HCT116 (cell line): ENCODE measurements around the gene FEM1B. TPM values are rescaled to one million over a fixed set of nuclear protein-coding genes. Genes with fewer than 3 reads are reported as not detected.

Source experiments
- ATAC-seq: fragments of 200-7000 bp; cut with Tn5 transposase; 2 replicates; pipeline ENCODE4 v1.9.1; 2020; ENCODE audit warnings: mild to moderate bottlenecking, moderate library complexity
- BruUV-seq: library from RNA; stranded (reverse); fragments of 400-500 nt; replicated peaks from 2 replicates; lab custom pipeline; 2021; lab: Mats Ljungman, UMichigan
- CTCF ChIA-PET: fragments of 300-600 bp; sonication (Branson Sonifier 250); formaldehyde crosslinking; loops from one replicate; lab custom pipeline; 2021; ENCODE audit warnings: antibody characterized with exemption; lab: Charles Lee
- POLR2A ChIA-PET: fragments of 300-600, 350-600 bp; sonication (Branson Sonifier 250); formaldehyde crosslinking; loops from one replicate; lab custom pipeline; 2021; ENCODE audit warnings: antibody characterized with exemption; lab: Charles Lee
- RAD21 ChIA-PET, 2 experiments: fragments of 300-600 bp; sonication (Branson Sonifier 250); formaldehyde crosslinking; loops; one replicate each; lab custom pipeline; 2023; ENCODE audit warnings: low total read pairs in 2 of 2; ENCODE audit not compliant: uncharacterized antibody in 2 of 2, unreplicated experiment in 2 of 2, low non-redundant PET in 1 of 2; lab: Charles Lee
- DNase-seq: peaks from one replicate; pipeline ENCODE4 v3.0.0-alpha.2; 2010; ENCODE audit warnings: low read depth, low spot score
- H2AFZ ChIP-seq: fragments of 200-600 bp; shearing (Covaris generic), sonication (generic); 2 replicates; pipeline ENCODE4 v1.6.1; 2017; ENCODE audit warnings: low read depth, mixed run types, mixed read lengths, antibody characterized with exemption, low read length; ENCODE audit not compliant: poor library complexity, severe bottlenecking
- H3K27ac ChIP-seq: 2 replicates; pipeline ENCODE4 v1.5.1; 2012; ENCODE audit warnings: low read depth, low read length
- H3K27me3 ChIP-seq: fragments of 200-600 bp; sonication (generic); 2 replicates; pipeline ENCODE4 v1.6.1; 2016; ENCODE audit warnings: mixed run types, low read length, mixed read lengths; ENCODE audit not compliant: insufficient read depth
- H3K36me3 ChIP-seq, 2 experiments: fragments of 200-500 bp in 1 of 2; fragments of 200-600 bp in 1 of 2; sonication (Bioruptor generic) in 1 of 2; sonication (generic) in 1 of 2; 2 replicates each; pipeline versions ENCODE4 v1.5.1 to v1.6.1; 2014 to 2016; ENCODE audit warnings: low read length in 2 of 2, inconsistent platforms in 1 of 2, mixed read lengths in 1 of 2, mixed run types in 1 of 2; ENCODE audit not compliant: insufficient read depth in 2 of 2, control insufficient read depth in 1 of 2
- H3K4me1 ChIP-seq, 2 experiments: fragments of 200-600 bp in 1 of 2; sonication (generic) in 1 of 2; 2 replicates each; pipeline versions ENCODE4 v1.5.1 to v1.6.1; 2012 to 2017; ENCODE audit warnings: low read length in 2 of 2, inconsistent platforms in 1 of 2, mild to moderate bottlenecking in 1 of 2, mixed read lengths in 1 of 2, mixed run types in 1 of 2, moderate library complexity in 1 of 2; ENCODE audit not compliant: insufficient read depth in 2 of 2, control insufficient read depth in 1 of 2
- H3K4me2 ChIP-seq: fragments of 200-600 bp; sonication (generic); 2 replicates; pipeline ENCODE4 v1.6.1; 2017; ENCODE audit warnings: mixed run types, low read length, mixed read lengths
- H3K4me3 ChIP-seq, 2 experiments: fragments of 200-600 bp in 1 of 2; sonication (generic) in 1 of 2; replicated peaks in 1 of 2; 2 replicates each; pipeline ENCODE4 v1.5.1; 2011 to 2016; ENCODE audit warnings: low read length in 2 of 2, control low read depth in 1 of 2, low read depth in 1 of 2, mild to moderate bottlenecking in 1 of 2, mixed read lengths in 1 of 2, mixed run types in 1 of 2
- H3K79me2 ChIP-seq: fragments of 200-600 bp; sonication (generic); 2 replicates; pipeline ENCODE4 v1.6.1; 2017; ENCODE audit warnings: mild to moderate bottlenecking, mixed run types, low read length, moderate library complexity, mixed read lengths; ENCODE audit not compliant: insufficient read depth
- H3K9ac ChIP-seq: fragments of 200-600 bp; sonication (generic); 2 replicates; pipeline ENCODE4 v1.6.1; 2016; ENCODE audit warnings: low read length, mixed read lengths
- H3K9me2 ChIP-seq: fragments of 200-600 bp; sonication (generic), shearing (Covaris generic); 2 replicates; pipeline ENCODE4 v1.6.1; 2017; ENCODE audit warnings: mixed run types, mild to moderate bottlenecking, moderate library complexity; ENCODE audit not compliant: insufficient read depth
- H3K9me3 ChIP-seq, 2 experiments: fragments of 200-500 bp in 1 of 2; fragments of 200-600 bp in 1 of 2; sonication (Bioruptor generic) in 1 of 2; sonication (generic) in 1 of 2; 2 replicates each; pipeline ENCODE4 v1.6.1; 2014 to 2017; ENCODE audit warnings: low read length in 2 of 2, mixed read lengths in 2 of 2, inconsistent platforms in 1 of 2, low read depth in 1 of 2, mild to moderate bottlenecking in 1 of 2, mixed run types in 1 of 2, moderate library complexity in 1 of 2; ENCODE audit not compliant: control insufficient read depth in 1 of 2, insufficient read depth in 1 of 2
- H4K20me1 ChIP-seq: fragments of 200-600 bp; sonication (generic), shearing (Covaris generic); 2 replicates; pipeline ENCODE4 v1.6.1; 2017; ENCODE audit warnings: mixed run types, mild to moderate bottlenecking, moderate library complexity; ENCODE audit not compliant: insufficient read depth
- CEBPB ChIP-seq: IDR thresholded peaks from 2 replicates; pipeline ENCODE4 v1.6.1; 2012; ENCODE audit warnings: low read depth
- EGR1 ChIP-seq: IDR thresholded peaks from 2 replicates; pipeline ENCODE4 v1.6.1; 2012; ENCODE audit warnings: low read depth
- ELF1 ChIP-seq: IDR thresholded peaks from 2 replicates; pipeline ENCODE4 v1.6.1; 2012; ENCODE audit warnings: low read depth, borderline replicate concordance
- EZH2phosphoT487 ChIP-seq: fragments of 200-600 bp; IDR thresholded peaks from 2 replicates; pipeline ENCODE4 v1.6.1; 2018; ENCODE audit warnings: antibody characterized with exemption, borderline replicate concordance
- RAD21 ChIP-seq: IDR thresholded peaks from 2 replicates; pipeline ENCODE4 v1.6.1; 2012; ENCODE audit warnings: low read depth, mild to moderate bottlenecking
- SIN3A ChIP-seq: IDR thresholded peaks from 2 replicates; pipeline ENCODE4 v1.6.1; 2012; ENCODE audit warnings: low read depth
- SP1 ChIP-seq: IDR thresholded peaks from 2 replicates; pipeline ENCODE4 v1.6.1; 2012; ENCODE audit warnings: low read depth
- YY1 ChIP-seq: IDR thresholded peaks from 2 replicates; pipeline ENCODE4 v1.6.1; 2011; ENCODE audit warnings: low read length, low read depth, moderate library complexity, mild to moderate bottlenecking; ENCODE audit not compliant: insufficient replicate concordance; ENCODE audit errors: extremely low read depth
- ZNF274 ChIP-seq: fragments of 200-500 bp; sonication (Bioruptor generic); IDR thresholded peaks from 2 replicates; pipeline ENCODE4 v1.6.1; 2014; ENCODE audit warnings: mild to moderate bottlenecking, low read depth, low read length, inconsistent platforms
- intact Hi-C: fragments of 100-400 bp; cut with micrococcal nuclease; formaldehyde crosslinking; loops from 2 replicates; pipeline ENCODE4 v1.10.0; 2022
- total RNA-seq: library from RNA; stranded (reverse); gene quantifications from one replicate; pipeline ENCODE4 v1.2.1, GENCODE V29; 2021; ENCODE audit not compliant: unreplicated experiment
- TF ChIP-seq, protein P1 (sequence below): IDR thresholded peaks from 2 replicates; pipeline ENCODE4 v1.6.1; 2012; ENCODE audit warnings: low read depth
- TF ChIP-seq, protein P2 (sequence below), 3 experiments: fragments of 200-600 bp in 1 of 3; sonication (generic) in 1 of 3; IDR thresholded peaks in 2 of 3; conservative IDR thresholded peaks in 1 of 3; 2 replicates each; pipeline ENCODE4 v1.5.1; 2012 to 2017; ENCODE audit warnings: low read depth in 2 of 3, low read length in 2 of 3, antibody characterized with exemption in 1 of 3, borderline replicate concordance in 1 of 3, control low read depth in 1 of 3, mild to moderate bottlenecking in 1 of 3, mixed read lengths in 1 of 3, mixed run types in 1 of 3, moderate library complexity in 1 of 3; ENCODE audit not compliant: insufficient read depth in 1 of 3
- TF ChIP-seq, protein P3 (sequence below): IDR thresholded peaks from 2 replicates; pipeline ENCODE4 v1.6.1; 2012
- TF ChIP-seq, protein P4 (sequence below): IDR thresholded peaks from 2 replicates; pipeline ENCODE4 v1.6.1; 2011; ENCODE audit warnings: mild to moderate bottlenecking, low read length, moderate library complexity; ENCODE audit not compliant: insufficient replicate concordance; ENCODE audit errors: extremely low read depth

The FEM1B gene
- total RNA-seq, 1 experiment from 2014 or later = 39.7 TPM

DNA sequence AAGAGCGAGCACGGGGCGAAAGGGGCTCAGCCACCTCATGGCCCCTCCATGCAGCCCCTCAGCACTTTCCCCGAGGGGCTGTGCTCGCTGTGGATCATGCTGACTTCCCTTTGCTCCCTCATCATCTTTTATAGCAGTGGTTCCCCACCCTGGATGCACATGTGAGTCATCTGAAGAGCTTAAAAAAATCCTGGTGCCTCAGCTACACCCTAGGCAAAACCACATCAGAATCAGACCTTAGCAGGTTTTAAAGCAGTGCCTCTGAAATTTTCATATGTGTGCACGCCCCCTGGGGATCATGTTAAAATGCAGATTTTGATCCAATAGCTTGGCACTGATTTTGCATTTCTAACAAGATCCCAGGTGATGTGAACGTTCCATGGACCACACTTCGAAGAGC, 50.9 kb downstream of the FEM1B start:
- H3K79me2 ChIP-seq = no peaks in the 10 kb centered on the region
- no peaks in the 10 kb centered on the region for H3K9me3 ChIP-seq
- H3K27me3 ChIP-seq = peaks cover 4% of the 10 kb centered on the region; the same call in 1 of the 2 replicates
- ChIA-PET CTCF (no interaction called here), RAD21 (no interaction called here), POLR2A (no interaction called here)
- no peaks in the 10 kb centered on the region; a peak in 2 of 4 replicates for H3K4me1 ChIP-seq
- DNase-seq (no peak), ATAC-seq (no peak)
- no peaks in the 10 kb centered on the region for H3K36me3 ChIP-seq
- H2AFZ ChIP-seq = no peak overlapping the region
- intact Hi-C loops = no loop called here
- no peaks in the 10 kb centered on the region for H4K20me1 ChIP-seq
- H3K27ac ChIP-seq = no peak overlapping the region
- BruUV-seq = no TSS peak
- H3K4me2 ChIP-seq = no peak overlapping the region
- no peak overlapping the region for H3K4me3 ChIP-seq
- H3K9ac ChIP-seq = no peak overlapping the region
- TF ChIP-seq, protein P1, sequence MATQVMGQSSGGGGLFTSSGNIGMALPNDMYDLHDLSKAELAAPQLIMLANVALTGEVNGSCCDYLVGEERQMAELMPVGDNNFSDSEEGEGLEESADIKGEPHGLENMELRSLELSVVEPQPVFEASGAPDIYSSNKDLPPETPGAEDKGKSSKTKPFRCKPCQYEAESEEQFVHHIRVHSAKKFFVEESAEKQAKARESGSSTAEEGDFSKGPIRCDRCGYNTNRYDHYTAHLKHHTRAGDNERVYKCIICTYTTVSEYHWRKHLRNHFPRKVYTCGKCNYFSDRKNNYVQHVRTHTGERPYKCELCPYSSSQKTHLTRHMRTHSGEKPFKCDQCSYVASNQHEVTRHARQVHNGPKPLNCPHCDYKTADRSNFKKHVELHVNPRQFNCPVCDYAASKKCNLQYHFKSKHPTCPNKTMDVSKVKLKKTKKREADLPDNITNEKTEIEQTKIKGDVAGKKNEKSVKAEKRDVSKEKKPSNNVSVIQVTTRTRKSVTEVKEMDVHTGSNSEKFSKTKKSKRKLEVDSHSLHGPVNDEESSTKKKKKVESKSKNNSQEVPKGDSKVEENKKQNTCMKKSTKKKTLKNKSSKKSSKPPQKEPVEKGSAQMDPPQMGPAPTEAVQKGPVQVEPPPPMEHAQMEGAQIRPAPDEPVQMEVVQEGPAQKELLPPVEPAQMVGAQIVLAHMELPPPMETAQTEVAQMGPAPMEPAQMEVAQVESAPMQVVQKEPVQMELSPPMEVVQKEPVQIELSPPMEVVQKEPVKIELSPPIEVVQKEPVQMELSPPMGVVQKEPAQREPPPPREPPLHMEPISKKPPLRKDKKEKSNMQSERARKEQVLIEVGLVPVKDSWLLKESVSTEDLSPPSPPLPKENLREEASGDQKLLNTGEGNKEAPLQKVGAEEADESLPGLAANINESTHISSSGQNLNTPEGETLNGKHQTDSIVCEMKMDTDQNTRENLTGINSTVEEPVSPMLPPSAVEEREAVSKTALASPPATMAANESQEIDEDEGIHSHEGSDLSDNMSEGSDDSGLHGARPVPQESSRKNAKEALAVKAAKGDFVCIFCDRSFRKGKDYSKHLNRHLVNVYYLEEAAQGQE = no peak
- TF ChIP-seq ZNF274 (no peak), RAD21 (no peak), ELF1 (no peak), SIN3A (no peak), SP1 (no peak), EZH2phosphoT487 (no peak), YY1 (no peak), CEBPB (no peak), EGR1 (no peak)
- TF ChIP-seq, protein P2, sequence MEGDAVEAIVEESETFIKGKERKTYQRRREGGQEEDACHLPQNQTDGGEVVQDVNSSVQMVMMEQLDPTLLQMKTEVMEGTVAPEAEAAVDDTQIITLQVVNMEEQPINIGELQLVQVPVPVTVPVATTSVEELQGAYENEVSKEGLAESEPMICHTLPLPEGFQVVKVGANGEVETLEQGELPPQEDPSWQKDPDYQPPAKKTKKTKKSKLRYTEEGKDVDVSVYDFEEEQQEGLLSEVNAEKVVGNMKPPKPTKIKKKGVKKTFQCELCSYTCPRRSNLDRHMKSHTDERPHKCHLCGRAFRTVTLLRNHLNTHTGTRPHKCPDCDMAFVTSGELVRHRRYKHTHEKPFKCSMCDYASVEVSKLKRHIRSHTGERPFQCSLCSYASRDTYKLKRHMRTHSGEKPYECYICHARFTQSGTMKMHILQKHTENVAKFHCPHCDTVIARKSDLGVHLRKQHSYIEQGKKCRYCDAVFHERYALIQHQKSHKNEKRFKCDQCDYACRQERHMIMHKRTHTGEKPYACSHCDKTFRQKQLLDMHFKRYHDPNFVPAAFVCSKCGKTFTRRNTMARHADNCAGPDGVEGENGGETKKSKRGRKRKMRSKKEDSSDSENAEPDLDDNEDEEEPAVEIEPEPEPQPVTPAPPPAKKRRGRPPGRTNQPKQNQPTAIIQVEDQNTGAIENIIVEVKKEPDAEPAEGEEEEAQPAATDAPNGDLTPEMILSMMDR (IDR thresholded peaks at IDR 0.05 in 2 of 3, conservative IDR thresholded peaks at IDR 0.05 in 1 of 3; ENCODE audit: borderline replicate concordance in 1 of 3, insufficient read depth in 1 of 3, low read depth in 2 of 3, low read length in 2 of 3) = no peak
- TF ChIP-seq, protein P3, sequence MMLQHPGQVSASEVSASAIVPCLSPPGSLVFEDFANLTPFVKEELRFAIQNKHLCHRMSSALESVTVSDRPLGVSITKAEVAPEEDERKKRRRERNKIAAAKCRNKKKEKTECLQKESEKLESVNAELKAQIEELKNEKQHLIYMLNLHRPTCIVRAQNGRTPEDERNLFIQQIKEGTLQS = no peak
- TF ChIP-seq, protein P4, sequence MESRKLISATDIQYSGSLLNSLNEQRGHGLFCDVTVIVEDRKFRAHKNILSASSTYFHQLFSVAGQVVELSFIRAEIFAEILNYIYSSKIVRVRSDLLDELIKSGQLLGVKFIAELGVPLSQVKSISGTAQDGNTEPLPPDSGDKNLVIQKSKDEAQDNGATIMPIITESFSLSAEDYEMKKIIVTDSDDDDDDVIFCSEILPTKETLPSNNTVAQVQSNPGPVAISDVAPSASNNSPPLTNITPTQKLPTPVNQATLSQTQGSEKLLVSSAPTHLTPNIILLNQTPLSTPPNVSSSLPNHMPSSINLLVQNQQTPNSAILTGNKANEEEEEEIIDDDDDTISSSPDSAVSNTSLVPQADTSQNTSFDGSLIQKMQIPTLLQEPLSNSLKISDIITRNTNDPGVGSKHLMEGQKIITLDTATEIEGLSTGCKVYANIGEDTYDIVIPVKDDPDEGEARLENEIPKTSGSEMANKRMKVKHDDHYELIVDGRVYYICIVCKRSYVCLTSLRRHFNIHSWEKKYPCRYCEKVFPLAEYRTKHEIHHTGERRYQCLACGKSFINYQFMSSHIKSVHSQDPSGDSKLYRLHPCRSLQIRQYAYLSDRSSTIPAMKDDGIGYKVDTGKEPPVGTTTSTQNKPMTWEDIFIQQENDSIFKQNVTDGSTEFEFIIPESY = no peak
- H3K9me2 ChIP-seq = no peaks in the 10 kb centered on the region
